Measurements from ENCODE around the gene ADAMTS12.
"Not testable (repeated sequence)": the region's sequence is repeated elsewhere in the genome, so short reads cannot be mapped to it uniquely, and the experiment has no call there.

ADAMTS12 gene

GRCh38 chr5:33901156-33901555 is 9.4 kb upstream of the ADAMTS12 start:
- no peak for DNase-seq (ENCODE audit: low spot score)

DNA sequence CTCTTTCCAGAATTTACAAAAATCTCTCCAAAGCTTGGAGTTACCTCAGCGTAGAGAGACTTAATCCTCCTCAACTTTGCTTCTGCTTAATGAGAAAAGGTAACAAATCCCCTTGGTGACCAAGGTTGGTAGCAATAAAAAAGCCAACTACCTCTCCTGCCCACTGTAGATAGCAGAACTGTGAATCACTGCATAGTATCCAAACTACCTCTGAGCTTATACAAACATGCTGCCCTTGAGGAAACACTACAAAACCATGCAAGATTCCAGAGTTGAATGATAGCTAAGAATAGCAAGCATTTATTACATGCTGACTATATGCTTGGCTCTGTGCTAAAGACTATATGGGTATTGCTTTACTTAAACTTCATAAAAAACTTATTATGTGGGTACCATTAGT is 2.8 kb upstream of the ADAMTS12 start:
- DNase-seq (ENCODE audit: low spot score): no peak

- no peak for DNase-seq (ENCODE audit: low spot score)
Measured at GRCh38 chr5:33892620-33893137, 889 bp upstream of the ADAMTS12 start.

DNA sequence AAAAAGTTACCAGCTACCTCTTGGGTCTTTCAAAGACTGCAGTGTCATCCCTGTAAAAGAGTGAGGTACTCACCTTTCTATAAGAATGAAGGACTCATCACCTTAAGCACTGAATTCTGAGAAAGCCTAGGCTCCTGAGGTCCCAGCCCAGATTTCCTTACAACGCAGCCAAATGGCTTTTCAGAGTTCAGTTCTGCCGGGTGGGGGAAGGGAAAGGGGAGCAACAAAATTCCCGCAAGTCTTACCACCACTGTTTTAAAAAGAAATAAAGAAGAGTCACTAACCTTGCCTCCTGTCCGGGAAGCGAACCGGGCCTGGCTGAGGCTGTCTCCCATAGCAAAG is 373 bp downstream of the ADAMTS12 start:
- no peak for DNase-seq (ENCODE audit: low spot score)

- DNase-seq (ENCODE audit: low spot score): no peak
Measured at GRCh38 chr5:33890131-33891032, 1.4 kb downstream of the ADAMTS12 start.

- DNase-seq (ENCODE audit: low spot score): no peak
Measured at GRCh38 chr5:33888587-33888986, 3.2 kb downstream of the ADAMTS12 start.

- no peak for DNase-seq (ENCODE audit: low spot score)
Measured at GRCh38 chr5:33887268-33887667, 4.5 kb downstream of the ADAMTS12 start.

DNA sequence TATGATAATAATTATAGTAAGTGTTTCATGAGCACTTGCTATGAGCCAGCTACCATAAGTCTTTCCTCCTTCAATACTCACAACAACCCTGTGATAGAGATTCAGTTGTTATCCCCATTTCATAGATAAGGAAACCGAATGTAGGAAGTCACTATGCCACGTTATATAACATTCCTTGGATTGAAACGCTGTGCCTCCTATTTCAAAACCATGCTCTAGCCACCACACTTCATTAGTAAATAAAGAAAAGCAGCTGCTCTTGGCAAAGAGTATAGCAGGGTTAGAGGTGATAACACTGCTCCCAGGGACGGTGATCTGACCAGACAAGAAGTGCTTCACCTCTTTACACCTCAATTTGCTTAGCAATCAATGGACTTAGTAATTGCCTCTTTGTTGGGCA is 5.5 kb downstream of the ADAMTS12 start:
- no peak for DNase-seq (ENCODE audit: low spot score)

DNA sequence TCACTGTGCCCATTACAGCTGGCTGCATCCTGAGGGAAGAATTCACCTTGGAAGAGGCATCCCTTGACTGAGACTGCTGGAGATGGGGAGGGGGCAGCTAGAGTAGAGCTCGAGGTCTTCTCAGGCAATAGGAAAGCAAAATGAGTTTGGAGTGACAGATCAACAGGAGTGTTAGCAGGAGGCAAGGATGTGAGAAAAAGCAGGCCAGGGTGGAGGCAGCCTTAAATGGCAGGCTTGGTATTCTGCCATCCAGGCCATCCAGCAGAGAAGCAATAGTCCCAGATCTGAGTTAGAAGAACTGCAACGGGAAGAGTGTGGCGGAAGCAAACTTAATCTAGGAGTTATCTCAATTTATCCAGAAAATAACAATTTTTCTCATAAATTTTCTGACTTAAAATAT is 6.1 kb downstream of the ADAMTS12 start:
- DNase-seq (ENCODE audit: low spot score): no peak

DNA sequence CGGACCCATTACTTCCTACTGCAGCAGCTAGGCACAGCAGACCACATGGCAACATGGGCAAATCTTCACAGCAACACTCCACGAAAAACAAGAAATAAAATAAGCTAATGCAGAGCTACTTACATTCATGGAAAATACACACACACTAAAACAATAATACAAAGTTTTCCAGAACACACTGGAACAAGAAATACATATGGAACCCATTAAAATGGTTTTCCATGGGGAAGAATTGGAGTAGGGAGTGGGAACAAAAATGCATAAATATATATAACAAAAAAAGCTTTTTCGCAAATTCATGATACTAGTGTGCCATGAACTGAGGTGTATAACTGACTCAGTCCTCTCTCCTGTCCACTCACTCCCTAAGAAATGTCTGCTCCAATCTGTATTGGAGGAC is 8.3 kb downstream of the ADAMTS12 start:
- no peak for DNase-seq (ENCODE audit: low spot score)

DNA sequence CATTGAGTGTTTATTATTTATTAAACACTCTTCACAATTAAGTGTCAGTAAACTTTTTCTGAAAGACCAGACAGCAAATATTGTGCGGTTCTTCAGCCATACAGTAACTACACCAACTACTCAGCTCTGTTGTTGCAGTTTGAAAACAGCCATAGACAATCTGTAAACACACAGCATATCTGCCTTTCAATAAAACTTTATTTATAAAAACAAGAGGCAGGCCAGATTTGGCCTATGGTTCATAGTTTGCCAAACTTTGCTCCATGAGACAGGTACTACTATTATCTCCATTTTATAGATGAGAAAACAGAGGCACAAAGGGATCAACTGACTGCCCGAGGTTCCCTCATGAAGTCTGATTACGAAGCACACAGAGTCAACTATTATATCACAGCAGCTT is 11.5 kb downstream of the ADAMTS12 start:
- DNase-seq (ENCODE audit: low spot score): no peak

- no peak for DNase-seq (ENCODE audit: low spot score)
Measured at GRCh38 chr5:33877449-33877848, 14.3 kb downstream of the ADAMTS12 start.

- no peak for DNase-seq (ENCODE audit: low spot score)
Measured at GRCh38 chr5:33867241-33867640, 24.5 kb downstream of the ADAMTS12 start.

DNA sequence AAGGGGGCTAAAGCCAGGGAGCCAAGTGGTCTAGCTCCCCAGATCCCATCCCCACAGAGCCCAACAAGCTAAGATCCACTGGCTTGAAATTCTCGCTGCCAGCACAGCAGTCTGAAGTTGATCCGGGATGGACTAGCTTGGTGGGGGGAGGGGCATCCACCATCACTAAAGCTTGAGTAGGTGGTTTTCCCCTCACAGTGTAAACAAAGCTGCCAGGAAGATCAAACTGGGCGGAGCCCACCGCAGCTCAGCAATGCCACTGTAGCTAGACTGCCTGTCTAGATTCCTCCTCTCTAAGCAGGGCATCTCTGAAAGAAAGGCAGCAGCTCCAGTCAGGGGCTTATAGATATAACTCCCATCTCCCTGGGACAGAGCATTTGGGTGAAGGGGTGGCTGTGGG is 32.6 kb downstream of the ADAMTS12 start:
- not testable (repeated sequence) for DNase-seq (ENCODE audit: low spot score)

DNA sequence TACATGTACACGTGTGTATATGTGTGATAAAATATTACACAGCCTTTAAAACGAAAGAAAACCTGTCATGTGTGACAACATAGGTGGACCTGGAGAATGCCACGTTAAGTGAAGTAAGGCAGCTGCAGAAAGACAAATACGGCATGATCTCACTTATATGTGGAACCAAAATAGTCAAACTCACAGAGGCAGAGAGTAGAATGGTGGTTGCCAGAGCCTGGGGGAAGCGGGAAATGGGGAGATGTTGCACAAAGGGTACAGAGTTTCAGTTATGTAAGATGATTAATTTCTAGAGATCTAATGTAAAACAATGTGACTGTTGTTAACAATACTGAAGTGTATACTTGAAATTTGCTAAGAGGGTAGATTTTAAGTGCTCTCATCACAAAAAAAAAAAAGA is 34.8 kb downstream of the ADAMTS12 start:
- DNase-seq (ENCODE audit: low spot score): no peak

- no peak for DNase-seq (ENCODE audit: low spot score)
Measured at GRCh38 chr5:33855396-33855795, 36.4 kb downstream of the ADAMTS12 start.

DNA sequence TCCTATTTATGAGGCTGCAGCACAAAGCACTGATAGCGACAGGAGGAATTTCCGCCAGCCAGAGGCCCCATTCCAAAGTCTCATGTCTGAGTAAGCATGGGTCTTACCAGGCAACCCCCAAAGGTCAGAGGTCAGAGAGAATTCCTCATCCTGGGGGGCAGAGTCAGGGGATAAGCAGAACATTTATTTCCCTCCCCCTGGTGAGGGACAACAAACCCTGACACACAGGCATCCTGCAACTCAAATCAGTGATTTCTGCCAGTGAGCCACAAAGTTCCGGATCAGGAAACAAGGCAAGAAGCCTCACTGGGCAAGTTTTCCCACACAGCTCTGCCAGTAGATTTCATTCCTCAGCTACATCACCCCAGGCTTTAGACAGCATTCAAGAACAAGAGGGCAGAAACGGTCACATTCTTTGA is 37.0 kb downstream of the ADAMTS12 start:
- DNase-seq (ENCODE audit: low spot score): no peak

GRCh38 chr5:33852837-33853236 is 39.0 kb downstream of the ADAMTS12 start:
- DNase-seq (ENCODE audit: low spot score): no peak

DNA sequence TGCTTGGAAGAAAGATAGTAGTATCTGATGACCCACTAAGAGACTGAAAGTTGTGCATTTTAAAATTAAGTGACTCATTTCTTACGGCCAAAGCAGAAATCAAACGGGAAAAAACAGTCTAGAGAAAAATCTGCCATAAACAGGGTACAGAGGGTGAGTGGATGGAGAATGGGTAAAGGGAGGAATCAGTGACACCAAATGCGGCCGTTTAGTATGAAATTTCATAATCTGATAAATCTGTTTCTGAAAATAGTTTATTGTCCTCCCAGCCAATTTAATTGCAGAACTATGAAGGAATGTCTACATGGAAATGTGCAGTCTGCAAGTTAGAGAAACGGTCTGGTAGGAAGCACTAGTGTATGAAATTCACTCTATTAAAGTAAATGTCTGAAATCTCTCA is 39.5 kb downstream of the ADAMTS12 start:
- DNase-seq (ENCODE audit: low spot score): no peak

- DNase-seq (ENCODE audit: low spot score): no peak
Measured at GRCh38 chr5:33850100-33850594, 41.6 kb downstream of the ADAMTS12 start.

DNA sequence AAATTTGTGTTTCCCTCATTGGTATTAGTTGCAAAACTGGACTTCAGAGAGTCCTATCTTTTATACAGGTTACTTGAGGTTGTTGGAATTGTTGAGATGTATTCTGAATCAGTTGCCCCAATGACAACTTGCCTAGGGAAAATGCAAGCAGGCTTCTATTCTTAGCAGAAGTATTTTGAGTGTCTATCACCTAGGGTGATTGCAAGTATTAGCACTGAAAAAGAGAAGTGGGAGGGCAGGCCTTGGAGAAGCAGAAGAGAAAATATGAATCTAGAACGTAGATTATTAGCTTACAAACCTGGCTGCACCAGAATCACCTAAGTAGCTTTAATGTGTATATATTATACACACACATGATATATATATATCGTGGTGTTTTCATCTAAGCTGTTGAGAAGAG is 43.2 kb downstream of the ADAMTS12 start:
- DNase-seq (ENCODE audit: low spot score): no peak

GRCh38 chr5:33846851-33847250 is 44.9 kb downstream of the ADAMTS12 start:
- DNase-seq (ENCODE audit: low spot score): no peak

GRCh38 chr5:33843579-33843978 is 48.2 kb downstream of the ADAMTS12 start:
- no peak for DNase-seq (ENCODE audit: low spot score)

- DNase-seq (ENCODE audit: low spot score): no peak
Measured at GRCh38 chr5:33842456-33842855, 49.3 kb downstream of the ADAMTS12 start.
